ENCODE results near the gene M1AP.

The M1AP gene

DNA sequence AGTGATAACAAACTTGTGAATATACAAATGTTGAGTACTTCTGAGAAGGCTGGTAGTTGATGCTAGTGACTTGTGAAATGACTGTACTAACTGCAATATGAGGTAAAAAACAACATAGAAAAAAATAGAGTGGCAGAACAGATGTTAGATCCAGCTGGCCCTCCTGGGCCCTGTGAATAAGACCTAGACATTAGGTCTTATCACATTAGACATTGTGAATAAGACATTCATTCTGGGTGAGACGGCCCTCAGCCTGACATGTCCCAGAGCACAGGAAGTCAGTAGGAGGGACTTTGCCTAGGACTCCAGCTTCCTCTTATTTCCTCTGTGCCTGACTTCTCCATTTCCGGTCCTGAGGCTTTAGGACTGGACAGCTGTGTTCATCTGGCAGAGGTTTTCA, 70.7 kb downstream of the M1AP start:
- no peaks in the 10 kb centered on the region for H3K79me1 ChIP-seq (replicated peaks; ENCODE audit: low read length, poor library complexity, severe bottlenecking)
- H4K8ac ChIP-seq (ENCODE audit: low read length): peak overlapping the region; percentile 67
- no peaks in the 10 kb centered on the region for H3K36me3 ChIP-seq (ENCODE audit: control insufficient read depth in 1 of 2, insufficient read depth in 2 of 2, low read depth in 1 of 2, low read length in 2 of 2)
- no peak overlapping the region for H2BK15ac ChIP-seq (ENCODE audit: low read depth, poor library complexity, severe bottlenecking)
- H3K4ac ChIP-seq (ENCODE audit: low read depth in 1 of 2, low read length in 2 of 2): no peak overlapping the region
- no peak overlapping the region for H3K27ac ChIP-seq (ENCODE audit: low read length, poor library complexity, severe bottlenecking)
- H2AK5ac ChIP-seq (ENCODE audit: low read length, severe bottlenecking): no peak overlapping the region
- no peak overlapping the region for H2BK120ac ChIP-seq (ENCODE audit: low read depth, low read length)
- no peak overlapping the region for H3K14ac ChIP-seq (ENCODE audit: low read length in 2 of 2)
- 42% methylated on average over 2 of the region's 2 CpGs for WGBS
- H3K9me3 ChIP-seq (ENCODE audit: control insufficient read depth, low read length): no peaks in the 10 kb centered on the region
- no peak overlapping the region for H2BK12ac ChIP-seq (ENCODE audit: low read length in 2 of 2)
- peak overlapping the region in 1 of 2 experiments; percentile 46 for H3K4me3 ChIP-seq (ENCODE audit: insufficient read depth in 1 of 2, low read depth in 1 of 2, low read length in 2 of 2)
- no peak overlapping the region for H3K23ac ChIP-seq (ENCODE audit: low read length in 2 of 2)
- H2BK5ac ChIP-seq (ENCODE audit: low read depth, low read length, poor library complexity, severe bottlenecking): no peak overlapping the region
- H3K18ac ChIP-seq (ENCODE audit: low read depth in 1 of 2, low read length in 2 of 2): peak overlapping the region in 1 of 2 experiments; percentile 28
- peak overlapping the region; percentile 63 for H3K9ac ChIP-seq (ENCODE audit: low read length)
- DNase-seq: no peak
- H3K4me2 ChIP-seq (ENCODE audit: low read length, poor library complexity, severe bottlenecking): no peak overlapping the region
- H4K91ac ChIP-seq (ENCODE audit: low read length): no peak overlapping the region
- H2AFZ ChIP-seq (ENCODE audit: low read depth, low read length): no peak overlapping the region
- no peaks in the 10 kb centered on the region for H3K4me1 ChIP-seq (ENCODE audit: control insufficient read depth, insufficient read depth, low read depth, low read length)
- H3K27me3 ChIP-seq (ENCODE audit: control insufficient read depth in 1 of 2, insufficient read depth in 1 of 2, low read length in 2 of 2): no peaks in the 10 kb centered on the region

DNA sequence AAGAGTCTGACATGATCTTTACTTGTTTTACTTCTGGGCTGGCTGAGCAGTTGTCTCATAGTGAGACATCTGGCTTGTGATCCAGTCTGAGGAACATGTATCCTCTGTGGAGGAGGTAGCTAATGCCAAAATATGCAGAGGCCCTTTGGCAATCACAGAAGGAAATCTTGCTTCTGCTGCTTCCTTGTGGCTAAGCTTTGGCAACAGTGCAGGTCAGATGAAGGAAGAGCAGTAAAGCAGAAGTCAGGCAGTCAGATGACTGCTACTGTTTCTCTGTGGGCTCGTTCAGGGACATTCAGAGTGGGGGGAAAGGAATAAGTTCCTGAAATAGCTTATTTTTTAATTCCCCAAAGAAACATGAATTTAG, 71.3 kb downstream of the M1AP start:
- no peak overlapping the region for H2BK5ac ChIP-seq (ENCODE audit: low read depth, low read length, poor library complexity, severe bottlenecking)
- H2BK120ac ChIP-seq (ENCODE audit: low read depth, low read length): no peak overlapping the region
- no peak overlapping the region for H4K91ac ChIP-seq (ENCODE audit: low read length)
- no peaks in the 10 kb centered on the region for H3K27me3 ChIP-seq (ENCODE audit: control insufficient read depth in 1 of 2, insufficient read depth in 1 of 2, low read length in 2 of 2)
- peak overlapping the region in 1 of 2 experiments; percentile 46 for H3K4me3 ChIP-seq (ENCODE audit: insufficient read depth in 1 of 2, low read depth in 1 of 2, low read length in 2 of 2)
- H3K4me1 ChIP-seq (ENCODE audit: control insufficient read depth, insufficient read depth, low read depth, low read length): no peaks in the 10 kb centered on the region
- H2BK15ac ChIP-seq (ENCODE audit: low read depth, poor library complexity, severe bottlenecking): no peak overlapping the region
- no peaks in the 10 kb centered on the region for H3K9me3 ChIP-seq (ENCODE audit: control insufficient read depth, low read length)
- peak overlapping the region; percentile 66 for H3K9ac ChIP-seq (ENCODE audit: low read length)
- no peak overlapping the region for H4K8ac ChIP-seq (ENCODE audit: low read length)
- H3K27ac ChIP-seq (ENCODE audit: low read length, poor library complexity, severe bottlenecking): no peak overlapping the region
- no peaks in the 10 kb centered on the region for H3K79me1 ChIP-seq (replicated peaks; ENCODE audit: low read length, poor library complexity, severe bottlenecking)
- no peak overlapping the region for H3K4me2 ChIP-seq (ENCODE audit: low read length, poor library complexity, severe bottlenecking)
- H3K23ac ChIP-seq (ENCODE audit: low read length in 2 of 2): no peak overlapping the region
- H3K18ac ChIP-seq (ENCODE audit: low read depth in 1 of 2, low read length in 2 of 2): peak overlapping the region in 1 of 2 experiments; percentile 37
- WGBS: no CpG with 5 or more reads among the region's 1 CpG
- no peak overlapping the region for H2BK12ac ChIP-seq (ENCODE audit: low read length in 2 of 2)
- peak; percentile 23 for DNase-seq
- H2AK5ac ChIP-seq (ENCODE audit: low read length, severe bottlenecking): no peak overlapping the region
- no peak overlapping the region for H3K14ac ChIP-seq (ENCODE audit: low read length in 2 of 2)
- H3K4ac ChIP-seq (ENCODE audit: low read depth in 1 of 2, low read length in 2 of 2): no peak overlapping the region
- H2AFZ ChIP-seq (ENCODE audit: low read depth, low read length): no peak overlapping the region
- H3K36me3 ChIP-seq (ENCODE audit: control insufficient read depth in 1 of 2, insufficient read depth in 2 of 2, low read depth in 1 of 2, low read length in 2 of 2): no peaks in the 10 kb centered on the region

DNA sequence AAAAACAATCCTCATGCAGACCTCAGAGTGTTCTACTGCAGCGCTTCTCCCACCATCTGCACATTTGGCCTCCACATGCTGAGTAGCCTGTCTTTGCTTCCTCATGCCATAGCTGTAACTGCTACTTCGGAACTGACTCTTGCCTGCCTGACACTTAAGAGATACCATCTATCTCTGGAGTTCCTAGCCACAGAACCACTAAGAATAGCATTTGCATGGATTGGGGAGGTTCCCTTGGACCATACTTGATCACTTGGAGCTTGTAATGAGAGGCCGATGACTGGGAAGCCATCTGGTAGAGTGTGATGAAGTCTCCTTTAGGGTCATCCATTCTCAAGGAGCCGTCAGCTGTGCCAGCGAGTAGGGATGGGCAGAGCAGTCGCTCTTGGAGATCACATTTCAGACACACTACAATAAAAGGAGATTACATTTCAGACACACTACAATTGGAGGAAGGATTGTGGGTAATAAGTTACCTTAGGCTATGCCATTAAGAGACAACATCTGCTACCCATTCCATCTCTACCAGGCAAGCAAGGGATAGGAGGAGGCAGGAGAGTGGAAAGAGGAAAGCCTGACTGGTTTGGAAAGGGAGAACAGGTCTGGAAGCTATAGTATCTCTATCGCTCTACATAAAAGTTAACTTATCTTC, 71.8 kb downstream of the M1AP start:
- Histone ChIP-seq H2BK12ac (ENCODE audit: low read length in 2 of 2) (no peak overlapping the region), H3K18ac (ENCODE audit: low read depth in 1 of 2, low read length in 2 of 2) (no peak overlapping the region), H3K4me1 (ENCODE audit: control insufficient read depth, insufficient read depth, low read depth, low read length) (no peaks in the 10 kb centered on the region), H3K79me1 (replicated peaks; ENCODE audit: low read length, poor library complexity, severe bottlenecking) (no peaks in the 10 kb centered on the region), H3K23ac (ENCODE audit: low read length in 2 of 2) (no peak overlapping the region), H2BK5ac (ENCODE audit: low read depth, low read length, poor library complexity, severe bottlenecking) (no peak overlapping the region), H2AFZ (ENCODE audit: low read depth, low read length) (no peak overlapping the region), H3K14ac (ENCODE audit: low read length in 2 of 2) (no peak overlapping the region), H3K4me2 (ENCODE audit: low read length, poor library complexity, severe bottlenecking) (no peak overlapping the region), H2AK5ac (ENCODE audit: low read length, severe bottlenecking) (no peak overlapping the region), H2BK120ac (ENCODE audit: low read depth, low read length) (no peak overlapping the region), H4K8ac (ENCODE audit: low read length) (no peak overlapping the region), H3K9ac (ENCODE audit: low read length) (peak overlapping the region; percentile 66), H3K36me3 (ENCODE audit: control insufficient read depth in 1 of 2, insufficient read depth in 2 of 2, low read depth in 1 of 2, low read length in 2 of 2) (no peaks in the 10 kb centered on the region), H4K91ac (ENCODE audit: low read length) (no peak overlapping the region), H3K9me3 (ENCODE audit: control insufficient read depth, low read length) (no peaks in the 10 kb centered on the region), H3K4ac (ENCODE audit: low read depth in 1 of 2, low read length in 2 of 2) (no peak overlapping the region), H3K27ac (ENCODE audit: low read length, poor library complexity, severe bottlenecking) (no peak overlapping the region), H3K4me3 (ENCODE audit: insufficient read depth in 1 of 2, low read depth in 1 of 2, low read length in 2 of 2) (peak overlapping the region in 1 of 2 experiments; percentile 44), H2BK15ac (ENCODE audit: low read depth, poor library complexity, severe bottlenecking) (no peak overlapping the region), H3K27me3 (ENCODE audit: control insufficient read depth in 1 of 2, insufficient read depth in 1 of 2, low read length in 2 of 2) (no peaks in the 10 kb centered on the region)
- 67% methylated on average over 3 of the region's 7 CpGs for WGBS
- DNase-seq: peak; percentile 53

DNA sequence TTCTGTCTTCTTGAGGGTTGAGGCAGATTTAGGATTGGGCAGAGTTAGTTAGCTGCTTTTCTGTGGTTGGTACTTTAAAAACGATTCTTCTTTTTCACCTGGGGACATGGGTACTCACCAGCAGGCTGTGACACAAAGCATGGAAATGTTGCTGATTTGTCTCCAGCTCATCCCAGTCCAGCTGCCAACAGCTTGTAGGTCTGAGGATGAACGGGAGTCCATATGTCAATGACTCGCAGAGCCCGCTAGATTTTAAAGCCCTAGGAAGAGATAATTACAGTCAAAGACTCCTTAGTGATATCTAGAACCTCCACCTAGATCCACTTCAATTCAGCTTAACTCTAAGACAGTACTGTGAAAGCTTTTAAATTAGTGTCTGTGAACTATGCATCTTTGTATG, 72.8 kb downstream of the M1AP start:
- Histone ChIP-seq H3K4me1 (ENCODE audit: control insufficient read depth, insufficient read depth, low read depth, low read length) (no peaks in the 10 kb centered on the region), H2AK5ac (ENCODE audit: low read length, severe bottlenecking) (no peak overlapping the region), H3K27ac (ENCODE audit: low read length, poor library complexity, severe bottlenecking) (no peak overlapping the region), H3K4me3 (ENCODE audit: insufficient read depth in 1 of 2, low read depth in 1 of 2, low read length in 2 of 2) (no peak overlapping the region), H2BK5ac (ENCODE audit: low read depth, low read length, poor library complexity, severe bottlenecking) (no peak overlapping the region), H2BK12ac (ENCODE audit: low read length in 2 of 2) (no peak overlapping the region), H2BK15ac (ENCODE audit: low read depth, poor library complexity, severe bottlenecking) (no peak overlapping the region), H4K8ac (ENCODE audit: low read length) (no peak overlapping the region), H3K4ac (ENCODE audit: low read depth in 1 of 2, low read length in 2 of 2) (no peak overlapping the region), H3K14ac (ENCODE audit: low read length in 2 of 2) (no peak overlapping the region), H2BK120ac (ENCODE audit: low read depth, low read length) (no peak overlapping the region), H3K79me1 (replicated peaks; ENCODE audit: low read length, poor library complexity, severe bottlenecking) (no peaks in the 10 kb centered on the region), H3K9me3 (ENCODE audit: control insufficient read depth, low read length) (no peaks in the 10 kb centered on the region), H3K27me3 (ENCODE audit: control insufficient read depth in 1 of 2, insufficient read depth in 1 of 2, low read length in 2 of 2) (no peaks in the 10 kb centered on the region), H3K23ac (ENCODE audit: low read length in 2 of 2) (no peak overlapping the region), H3K9ac (ENCODE audit: low read length) (no peak overlapping the region), H3K36me3 (ENCODE audit: control insufficient read depth in 1 of 2, insufficient read depth in 2 of 2, low read depth in 1 of 2, low read length in 2 of 2) (no peaks in the 10 kb centered on the region), H4K91ac (ENCODE audit: low read length) (no peak overlapping the region), H2AFZ (ENCODE audit: low read depth, low read length) (no peak overlapping the region), H3K18ac (ENCODE audit: low read depth in 1 of 2, low read length in 2 of 2) (no peak overlapping the region), H3K4me2 (ENCODE audit: low read length, poor library complexity, severe bottlenecking) (no peak overlapping the region)
- 49% methylated on average over 2 of the region's 4 CpGs for WGBS
- DNase-seq: no peak
